K562 (cell line): ENCODE measurements around the gene NANS. TPM values are rescaled to one million over a fixed set of nuclear protein-coding genes. Genes with fewer than 3 reads are reported as not detected.

Experiments
- ATAC-seq: fragments of 200-7000 bp; cut with Tn5 transposase; 3 replicates; pipeline ENCODE4 v1.9.1; 2020; ENCODE audit warnings: moderate library complexity
- BruUV-seq: library from RNA; stranded (reverse); fragments of 400-500 nt; replicated peaks from 2 replicates; lab custom pipeline; 2021; lab: Mats Ljungman, UMichigan
- CTCF ChIA-PET: fragments of 300-600 bp; formaldehyde crosslinking; extraction: SDS; loops from one replicate; lab custom pipeline; 2021; ENCODE audit warnings: low intra/inter-chr PET ratio; lab: Yijun Ruan, JAX
- POLR2A ChIA-PET: fragments of 300-600, 350-650 bp; sonication (Branson Sonifier 250); formaldehyde crosslinking; extraction: SDS; loops from one replicate; lab custom pipeline; 2021; ENCODE audit warnings: antibody characterized with exemption, inconsistent platforms; lab: Yijun Ruan, JAX
- DNase-seq, 4 experiments: peaks; one replicate each; pipeline versions ENCODE4 v3.0.0 to v3.0.0-alpha.2; 2011 to 2018; ENCODE audit warnings: low spot score in 3 of 4, mixed read lengths in 3 of 4; ENCODE audit errors: extremely low read depth in 1 of 4
- FAIRE-seq: peaks from 2 replicates; lab custom pipeline; 2011; peaks lifted over from hg19 to GRCh38; lab: Jason Lieb, UNC
- H2AFZ ChIP-seq: 2 replicates; pipeline ENCODE4 v1.6.0; 2011; ENCODE audit warnings: low read depth, low read length, control low read depth, inconsistent platforms
- H3K27ac ChIP-seq: fragments of 200-600 bp; 3 replicates; pipeline ENCODE4 v1.8.0; 2011; ENCODE audit warnings: low read depth, mild to moderate bottlenecking, control low read depth, inconsistent platforms, low read length, moderate library complexity, mixed read lengths; ENCODE audit errors: extremely low read depth
- H3K27me3 ChIP-seq, 2 experiments: fragments of 300-600 bp in 1 of 2; 2 replicates in 1 of 2; 3 replicates in 1 of 2; pipeline versions ENCODE4 v1.6.0 to v1.8.0; 2011; ENCODE audit warnings: inconsistent platforms in 2 of 2, low read length in 2 of 2, mild to moderate bottlenecking in 1 of 2, mixed read lengths in 1 of 2, moderate library complexity in 1 of 2; ENCODE audit not compliant: control insufficient read depth in 2 of 2, insufficient read depth in 2 of 2
- H3K36me3 ChIP-seq: fragments of 300-600 bp; 3 replicates; pipeline ENCODE4 v1.8.0; 2011; ENCODE audit warnings: mild to moderate bottlenecking, low read length, inconsistent platforms; ENCODE audit not compliant: control insufficient read depth, insufficient read depth
- H3K4me1 ChIP-seq, 2 experiments: fragments of 200-600 bp in 1 of 2; replicated peaks in 1 of 2; 2 replicates in 1 of 2; 3 replicates in 1 of 2; pipeline versions ENCODE4 v1.5.1 to v1.8.0; 2011; ENCODE audit warnings: inconsistent platforms in 2 of 2, low read length in 2 of 2, mild to moderate bottlenecking in 1 of 2, mixed read lengths in 1 of 2, moderate library complexity in 1 of 2; ENCODE audit not compliant: control insufficient read depth in 2 of 2, insufficient read depth in 2 of 2
- H3K4me2 ChIP-seq: 2 replicates; pipeline ENCODE4 v1.6.1; 2011; ENCODE audit warnings: low read length, control low read depth, inconsistent platforms, mixed read lengths; ENCODE audit not compliant: insufficient read depth
- H3K4me3 ChIP-seq: fragments of 200-600 bp; sonication (generic), shearing (Covaris generic); 2 replicates; pipeline ENCODE4 v1.5.1; 2016; ENCODE audit warnings: control low read depth, inconsistent platforms
- H3K79me2 ChIP-seq: fragments of 200-600 bp; 3 replicates; pipeline ENCODE4 v1.8.0; 2011; ENCODE audit warnings: low read length, inconsistent platforms; ENCODE audit not compliant: control insufficient read depth, insufficient read depth
- H3K9ac ChIP-seq, 2 experiments: 2 replicates each; pipeline versions ENCODE4 v1.6.0 to v1.6.1; 2011; ENCODE audit warnings: low read depth in 2 of 2, low read length in 2 of 2, control low read depth in 1 of 2, inconsistent platforms in 1 of 2, mild to moderate bottlenecking in 1 of 2, mixed read lengths in 1 of 2; ENCODE audit not compliant: insufficient read depth in 1 of 2
- H3K9me1 ChIP-seq: one replicate; pipeline ENCODE4 v1.6.0; 2011; ENCODE audit warnings: inconsistent platforms, mild to moderate bottlenecking, low read length, moderate library complexity; ENCODE audit not compliant: control insufficient read depth, insufficient read depth
- H3K9me3 ChIP-seq: replicated peaks from 2 replicates; pipeline ENCODE4 v1.5.1; 2011; ENCODE audit warnings: low read depth, low read length, inconsistent platforms; ENCODE audit not compliant: control insufficient read depth, insufficient read depth
- H4K20me1 ChIP-seq: replicated peaks from 2 replicates; pipeline ENCODE4 v1.6.1; 2011; ENCODE audit warnings: low read length, inconsistent platforms, mixed read lengths; ENCODE audit not compliant: control insufficient read depth, insufficient read depth
- BCOR ChIP-seq: fragments of 450-650 bp; IDR thresholded peaks from 2 replicates; pipeline ENCODE4 v1.6.1; 2016
- BRF1 ChIP-seq: IDR thresholded peaks from 3 replicates; pipeline ENCODE4 v1.6.1; 2011; ENCODE audit warnings: borderline replicate concordance, mild to moderate bottlenecking; ENCODE audit not compliant: insufficient read length; ENCODE audit errors: extremely low read depth
- CREBBP ChIP-seq: IDR thresholded peaks from one replicate; pipeline ENCODE4 v1.6.1; 2012; ENCODE audit warnings: low read depth, mild to moderate bottlenecking, control low read depth, inconsistent platforms, low read length
- ELF2 ChIP-seq: fragments of 250-450 bp; sonication (Bioruptor Pico); IDR thresholded peaks from 2 replicates; pipeline ENCODE4 v1.5.0; 2021; ENCODE audit warnings: mild to moderate bottlenecking
- ELF4 ChIP-seq: fragments of 450-650 bp; formaldehyde crosslinking; IDR thresholded peaks from 2 replicates; pipeline ENCODE4 v1.4.0; 2022; ENCODE audit warnings: missing genetic modification characterization
- HNRNPH1 ChIP-seq: fragments of 200-400 bp; formaldehyde crosslinking; optimal IDR thresholded peaks from 2 replicates; pipeline ENCODE3; 2017; ENCODE audit warnings: low read depth, mild to moderate bottlenecking, low read length, moderate library complexity
- HOXB6 ChIP-seq: fragments of 250-450 bp; sonication (Bioruptor Pico); IDR thresholded peaks from 2 replicates; pipeline ENCODE4 v1.5.1; 2022; ENCODE audit warnings: mild to moderate bottlenecking, borderline replicate concordance
- IRF2 ChIP-seq: sonication (generic); formaldehyde crosslinking; IDR thresholded peaks from 2 replicates; pipeline ENCODE4 v1.8.1; 2022; ENCODE audit warnings: mild to moderate bottlenecking, missing genetic modification reagents
- MAFF ChIP-seq: IDR thresholded peaks from 2 replicates; pipeline ENCODE4 v1.6.1; 2012; ENCODE audit warnings: low read length, improper control_type of control experiment
- PML ChIP-seq: IDR thresholded peaks from 2 replicates; pipeline ENCODE4 v1.6.1; 2012; ENCODE audit warnings: low read length, inconsistent platforms
- RB1 ChIP-seq: fragments of 450-650 bp; IDR thresholded peaks from 2 replicates; pipeline ENCODE4 v1.6.1; 2017; ENCODE audit warnings: low read depth, mild to moderate bottlenecking
- ZBTB1 ChIP-seq: sonication (generic); formaldehyde crosslinking; IDR thresholded peaks from 2 replicates; pipeline ENCODE4 v1.8.1; 2023; ENCODE audit warnings: missing genetic modification reagents, low read depth, mild to moderate bottlenecking, borderline replicate concordance
- ZC3H11A ChIP-seq: IDR thresholded peaks from 2 replicates; pipeline ENCODE4 v1.6.1; 2012; ENCODE audit warnings: low read depth, low read length, improper control_type of control experiment
- ZC3H4 ChIP-seq: sonication (generic); formaldehyde crosslinking; IDR thresholded peaks from 2 replicates; pipeline ENCODE4 v1.9.0; 2021; ENCODE audit warnings: missing genetic modification reagents, borderline replicate concordance
- ZNF143 ChIP-seq: sonication (generic); formaldehyde crosslinking; IDR thresholded peaks from 2 replicates; pipeline ENCODE4 v1.9.0; 2022; ENCODE audit warnings: mild to moderate bottlenecking, missing genetic modification reagents
- ZNF586 ChIP-seq: fragments of 450-650 bp; formaldehyde crosslinking; conservative IDR thresholded peaks from 2 replicates; pipeline ENCODE4 v1.4.0; 2020; ENCODE audit warnings: mild to moderate bottlenecking, moderate library complexity
- WGBS: fragments of 100-300 bp; shearing (Covaris generic); methylation state at CpG from one replicate; pipeline ENCODE4 v1.1.6; 2016; ENCODE audit warnings: low coverage, mixed read lengths; ENCODE audit not compliant: insufficient coverage; ENCODE audit errors: missing lambda C conversion rate; 5-methylcytosine and 5-hydroxymethylcytosine counted together
- in situ Hi-C: fragments of 300-500 bp; cut with MboI; formaldehyde crosslinking; loops from 4 replicates; pipeline ENCODE4 v1.15.0; 2018; ENCODE audit warnings: inconsistent platforms, mixed read lengths
- intact Hi-C: fragments of 100-400 bp; cut with micrococcal nuclease; formaldehyde crosslinking; loops from 2 replicates; pipeline ENCODE4 v1.14.2; 2022
- polyA plus RNA-seq, 8 experiments: library from polyadenylated mRNA; depleted of rRNA in 4 of 8; stranded (reverse) in 5 of 8; unstranded in 3 of 8; fragments of >200 nt; fragmentation: Nextera tagmentation in 2 of 8; fragmentation: Illumina TruSeq in 1 of 8; extraction: Ambion mirVana in 2 of 8; extraction: Trizol in 1 of 8; gene quantifications; 2 replicates each; pipeline versions ENCODE4 v1.2.1 to v1.2.3, GENCODE V29; 2011 to 2014; ENCODE audit warnings: inconsistent platforms in 1 of 8, missing spikeins in 1 of 8
- total RNA-seq, 7 experiments: library from RNA; depleted of rRNA in 6 of 7; stranded (reverse); fragments of >200 nt in 6 of 7; fragmentation: Illumina TruSeq in 2 of 7; extraction: Trizol in 2 of 7; gene quantifications; 2 replicates each; pipeline versions ENCODE4 v1.2.1 to v1.2.3, GENCODE V29; 2011 to 2021; ENCODE audit warnings: low replicate concordance in 1 of 7
- TF ChIP-seq, protein P1 (sequence below): sonication (generic); formaldehyde crosslinking; IDR thresholded peaks from 2 replicates; pipeline ENCODE4 v1.8.1; 2023; ENCODE audit warnings: mild to moderate bottlenecking, missing genetic modification reagents
- TF ChIP-seq, protein P2 (sequence below), 2 experiments: fragments of 450-650 bp in 1 of 2; sonication (generic) in 1 of 2; formaldehyde crosslinking in 1 of 2; IDR thresholded peaks in 1 of 2; conservative IDR thresholded peaks in 1 of 2; 2 replicates each; pipeline versions ENCODE4 v1.6.1 to v1.8.1; 2016 to 2023; ENCODE audit warnings: mild to moderate bottlenecking in 2 of 2, moderate library complexity in 2 of 2, inconsistent platforms in 1 of 2, missing genetic modification reagents in 1 of 2
- TF ChIP-seq, protein P3 (sequence below), 2 experiments: IDR thresholded peaks; 2 replicates each; pipeline ENCODE4 v1.6.1; 2012; ENCODE audit warnings: improper control_type of control experiment in 2 of 2, low read depth in 2 of 2, low read length in 2 of 2, borderline replicate concordance in 1 of 2

The NANS gene
- total and polyA plus RNA-seq, 9 of the 15 experiments (the other 6 are each of a cell fraction or from before 2014, with no cell fraction given) = 37.1 to 181 (median 137) TPM

GRCh38 chr9:98071737-98072136 is 15.2 kb downstream of the NANS start:
- intact Hi-C loops = no loop called here
- no peak for FAIRE-seq
- in situ Hi-C loops = no loop called here
- WGBS = 87% methylated on average over 7 of the region's 9 CpGs
- Histone ChIP-seq H2AFZ (no peak overlapping the region), H3K9ac (peak overlapping the region in 1 of 2 experiments; percentile 60; a peak in 1 of 4 replicates), H3K9me1 (no peaks in the 10 kb centered on the region), H3K27me3 (no peaks in the 10 kb centered on the region), H3K4me3 (no peak overlapping the region), H4K20me1 (peaks cover 8% of the 10 kb centered on the region; the same call in 1 of the 2 replicates), H3K27ac (no peak overlapping the region), H3K4me1 (peaks cover 4% of the 10 kb centered on the region in 2 experiments; a peak in 2 of 5 replicates), H3K9me3 (no peaks in the 10 kb centered on the region), H3K4me2 (no peak overlapping the region), H3K79me2 (peaks cover 58% of the 10 kb centered on the region), H3K36me3 (peaks cover 64% of the 10 kb centered on the region; the same call in 2 of the 3 replicates)
- no peak for DNase-seq
- ChIA-PET CTCF (no interaction called here), POLR2A (interaction anchor here (0.6 to 3.9 kb wide), 7 partner anchors 9 to 149 kb away, joined by 3 to 30 read pairs (median 4); partner anchors contain the start of genes ANP32B, NANS and TRMO)
- no peak for ATAC-seq
- no TSS peak for BruUV-seq
- TF ChIP-seq ZNF143 (no peak), HOXB6 (CRISPR knock-in tag) (no peak), MAFF (no peak), BRF1 (no peak), ELF2 (CRISPR knock-in tag) (no peak), ZNF586 (no peak), ZBTB1 (CRISPR knock-in tag) (no peak), IRF2 (CRISPR knock-in tag) (no peak), PML (no peak), BCOR (no peak), RB1 (no peak), CREBBP (no peak), HNRNPH1 (no peak), ELF4 (CRISPR knock-in tag) (no peak), ZC3H11A (no peak), ZC3H4 (CRISPR knock-in tag) (no peak)
- TF ChIP-seq, protein P1, sequence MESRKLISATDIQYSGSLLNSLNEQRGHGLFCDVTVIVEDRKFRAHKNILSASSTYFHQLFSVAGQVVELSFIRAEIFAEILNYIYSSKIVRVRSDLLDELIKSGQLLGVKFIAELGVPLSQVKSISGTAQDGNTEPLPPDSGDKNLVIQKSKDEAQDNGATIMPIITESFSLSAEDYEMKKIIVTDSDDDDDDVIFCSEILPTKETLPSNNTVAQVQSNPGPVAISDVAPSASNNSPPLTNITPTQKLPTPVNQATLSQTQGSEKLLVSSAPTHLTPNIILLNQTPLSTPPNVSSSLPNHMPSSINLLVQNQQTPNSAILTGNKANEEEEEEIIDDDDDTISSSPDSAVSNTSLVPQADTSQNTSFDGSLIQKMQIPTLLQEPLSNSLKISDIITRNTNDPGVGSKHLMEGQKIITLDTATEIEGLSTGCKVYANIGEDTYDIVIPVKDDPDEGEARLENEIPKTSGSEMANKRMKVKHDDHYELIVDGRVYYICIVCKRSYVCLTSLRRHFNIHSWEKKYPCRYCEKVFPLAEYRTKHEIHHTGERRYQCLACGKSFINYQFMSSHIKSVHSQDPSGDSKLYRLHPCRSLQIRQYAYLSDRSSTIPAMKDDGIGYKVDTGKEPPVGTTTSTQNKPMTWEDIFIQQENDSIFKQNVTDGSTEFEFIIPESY = no peak
- TF ChIP-seq, protein P2, sequence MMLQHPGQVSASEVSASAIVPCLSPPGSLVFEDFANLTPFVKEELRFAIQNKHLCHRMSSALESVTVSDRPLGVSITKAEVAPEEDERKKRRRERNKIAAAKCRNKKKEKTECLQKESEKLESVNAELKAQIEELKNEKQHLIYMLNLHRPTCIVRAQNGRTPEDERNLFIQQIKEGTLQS (IDR thresholded peaks at IDR 0.05) = no peak
- TF ChIP-seq, protein P2 (CRISPR knock-in tag; conservative IDR thresholded peaks at IDR 0.05) = no peak
- TF ChIP-seq, protein P3, sequence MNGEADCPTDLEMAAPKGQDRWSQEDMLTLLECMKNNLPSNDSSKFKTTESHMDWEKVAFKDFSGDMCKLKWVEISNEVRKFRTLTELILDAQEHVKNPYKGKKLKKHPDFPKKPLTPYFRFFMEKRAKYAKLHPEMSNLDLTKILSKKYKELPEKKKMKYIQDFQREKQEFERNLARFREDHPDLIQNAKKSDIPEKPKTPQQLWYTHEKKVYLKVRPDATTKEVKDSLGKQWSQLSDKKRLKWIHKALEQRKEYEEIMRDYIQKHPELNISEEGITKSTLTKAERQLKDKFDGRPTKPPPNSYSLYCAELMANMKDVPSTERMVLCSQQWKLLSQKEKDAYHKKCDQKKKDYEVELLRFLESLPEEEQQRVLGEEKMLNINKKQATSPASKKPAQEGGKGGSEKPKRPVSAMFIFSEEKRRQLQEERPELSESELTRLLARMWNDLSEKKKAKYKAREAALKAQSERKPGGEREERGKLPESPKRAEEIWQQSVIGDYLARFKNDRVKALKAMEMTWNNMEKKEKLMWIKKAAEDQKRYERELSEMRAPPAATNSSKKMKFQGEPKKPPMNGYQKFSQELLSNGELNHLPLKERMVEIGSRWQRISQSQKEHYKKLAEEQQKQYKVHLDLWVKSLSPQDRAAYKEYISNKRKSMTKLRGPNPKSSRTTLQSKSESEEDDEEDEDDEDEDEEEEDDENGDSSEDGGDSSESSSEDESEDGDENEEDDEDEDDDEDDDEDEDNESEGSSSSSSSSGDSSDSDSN (IDR thresholded peaks at IDR 0.05; ENCODE audit: borderline replicate concordance in 1 of 2, low read depth in 2 of 2, low read length in 2 of 2) = no peak
